Head of caudate nucleus (tissue), 42 donors: Measurements from ENCODE around the gene RCBTB2.
A peak's percentile ranks its signal among the peaks of the same experiment; 100 is the strongest.
"Not testable (repeated sequence)": the region's sequence is repeated elsewhere in the genome, so short reads cannot be mapped to it uniquely, and the experiment has no call there.

Experiments
- DNase-seq, 42 donors: peaks; one replicate each; pipeline versions ENCODE4 v3.0.0 to v3.0.0-alpha.2; 2020 to 2021; ENCODE audit warnings: mixed read lengths in 7 of 42
- intact Hi-C: fragments of 100-400 bp; cut with DNase I; formaldehyde crosslinking; loops from one replicate; pipeline ENCODE4 v1.15.0; 2022

Gene RCBTB2

DNA sequence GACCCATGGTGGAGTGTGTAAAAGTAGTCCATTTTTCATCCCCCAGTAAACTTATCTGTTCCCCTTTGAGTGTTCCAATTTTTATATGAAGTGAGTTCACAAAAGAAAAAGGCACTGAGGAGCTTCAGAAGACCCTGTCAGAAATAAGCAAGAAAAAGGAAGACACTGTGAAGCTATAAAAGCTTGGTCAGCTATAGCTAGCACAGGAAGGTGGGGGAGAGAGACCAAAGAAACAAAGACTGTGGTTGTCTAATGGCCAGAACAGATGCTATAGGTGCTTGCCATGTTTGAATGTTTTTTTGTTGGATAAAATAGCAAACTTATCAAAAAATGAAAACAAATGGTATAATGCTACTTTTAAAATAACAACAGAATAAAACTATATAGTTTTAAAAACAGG is 46.5 kb downstream of the RCBTB2 start:
- no peak for DNase-seq
- intact Hi-C loops, result no loop called here

DNA sequence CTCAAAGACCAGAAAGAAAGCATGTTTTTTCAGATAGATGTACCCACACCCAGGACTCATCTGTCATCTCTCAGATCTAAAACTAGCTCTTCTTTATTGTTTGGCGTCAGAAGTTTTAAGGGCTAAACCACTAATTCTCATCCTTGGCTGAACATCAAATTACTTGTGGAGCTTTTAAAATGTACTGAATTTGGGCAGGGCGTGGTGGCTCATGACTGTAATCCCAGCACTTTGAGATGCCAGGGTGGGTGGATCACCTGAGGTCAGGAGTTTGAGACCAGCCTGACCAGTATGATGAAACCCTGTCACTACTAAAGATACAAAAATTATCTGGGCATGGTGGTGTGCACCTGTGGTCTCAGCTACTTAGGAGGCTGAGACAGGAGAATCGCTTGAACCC is 47.4 kb downstream of the RCBTB2 start:
- intact Hi-C loops, result no loop called here
- no peak for DNase-seq

DNA sequence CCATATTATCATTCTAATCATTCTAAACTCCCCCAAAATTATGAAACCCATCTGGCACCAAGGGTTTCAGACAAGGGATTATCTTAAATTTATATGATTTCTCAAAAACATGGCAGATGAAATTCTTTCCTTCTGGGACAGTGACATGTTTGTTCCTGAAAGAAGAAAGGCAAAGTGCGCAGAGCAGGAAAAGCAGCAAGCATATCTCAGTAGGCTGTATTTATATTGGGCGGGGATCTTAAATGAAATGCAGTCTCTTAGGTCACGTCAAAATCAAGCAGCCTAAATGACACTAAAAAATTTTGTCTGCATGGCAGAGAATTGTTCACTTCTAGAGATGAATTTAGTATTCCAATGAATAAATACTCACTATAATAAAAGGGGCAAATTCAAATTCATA is 49.3 kb downstream of the RCBTB2 start:
- no peak for DNase-seq
- intact Hi-C loops, result no loop called here

DNA sequence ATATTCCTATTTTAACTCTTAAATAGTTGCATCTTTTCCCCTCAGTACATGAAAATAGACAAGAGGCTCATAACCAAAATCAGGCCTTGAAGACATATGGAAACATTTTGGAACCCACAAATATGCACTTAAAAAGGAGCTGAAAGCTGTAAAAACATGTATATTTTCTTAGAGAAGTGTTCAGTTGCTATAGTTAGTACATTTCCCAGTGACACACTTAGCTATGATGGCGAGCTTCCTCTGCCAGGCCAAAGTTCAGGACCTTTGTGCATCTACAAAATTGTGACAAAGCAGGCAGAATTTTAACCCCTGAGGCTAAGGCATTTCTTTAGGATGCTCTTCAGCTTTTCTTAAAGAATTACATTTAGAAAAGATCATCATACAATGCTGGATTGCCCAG is 54.5 kb downstream of the RCBTB2 start:
- intact Hi-C loops, result no loop called here
- no peak for DNase-seq

DNA sequence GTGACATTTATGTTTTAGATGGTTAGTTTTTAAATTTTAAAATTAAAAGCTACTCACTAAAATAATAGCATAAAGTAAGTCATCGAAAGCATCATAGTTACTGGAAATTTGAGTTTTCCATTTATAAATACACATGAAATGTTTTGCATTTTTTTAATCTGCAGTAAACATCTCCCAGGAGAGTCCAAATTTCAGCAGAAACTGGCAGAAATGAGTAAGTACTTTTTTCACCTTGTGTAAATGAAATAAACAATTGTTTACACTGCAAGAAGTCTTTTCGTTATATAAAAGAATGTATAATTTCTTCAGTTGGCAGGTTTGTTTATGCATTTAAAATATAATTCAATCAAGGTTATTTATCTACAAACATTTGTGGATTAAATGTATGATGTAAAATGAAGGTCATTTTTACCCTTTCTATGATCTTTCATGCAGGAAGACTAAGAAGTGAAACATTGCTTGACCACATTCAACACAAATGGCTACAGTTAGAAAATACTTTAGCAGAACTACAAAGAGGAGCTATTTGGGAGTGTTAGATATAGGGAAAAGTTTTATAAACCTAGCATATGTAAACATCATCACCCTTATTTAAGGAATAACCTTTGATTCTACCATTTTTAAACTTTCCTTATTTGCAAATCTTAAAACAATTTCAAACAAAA is 55.6 kb downstream of the RCBTB2 start:
- intact Hi-C loops, result no loop called here
- no peak for DNase-seq

DNA sequence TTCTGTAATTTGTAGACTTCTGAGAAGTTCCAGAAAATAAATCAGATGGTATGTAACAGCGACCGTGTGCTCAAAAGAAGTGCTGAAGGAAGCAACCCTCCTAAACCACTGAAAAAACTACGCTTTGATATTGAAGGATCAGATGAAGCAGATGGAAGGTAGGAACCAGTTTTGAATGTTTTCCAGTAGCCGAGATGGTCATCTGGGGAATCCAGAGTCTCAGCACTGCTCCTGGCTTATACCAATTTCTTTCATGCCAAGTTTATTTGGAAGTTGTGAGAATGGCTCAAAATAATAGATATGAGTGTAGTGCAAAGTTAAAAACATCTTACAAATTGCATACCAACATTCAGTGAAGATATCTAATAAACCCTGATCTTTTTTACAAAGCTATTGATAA is 56.2 kb downstream of the RCBTB2 start:
- intact Hi-C loops, result no loop called here
- no peak for DNase-seq

DNA sequence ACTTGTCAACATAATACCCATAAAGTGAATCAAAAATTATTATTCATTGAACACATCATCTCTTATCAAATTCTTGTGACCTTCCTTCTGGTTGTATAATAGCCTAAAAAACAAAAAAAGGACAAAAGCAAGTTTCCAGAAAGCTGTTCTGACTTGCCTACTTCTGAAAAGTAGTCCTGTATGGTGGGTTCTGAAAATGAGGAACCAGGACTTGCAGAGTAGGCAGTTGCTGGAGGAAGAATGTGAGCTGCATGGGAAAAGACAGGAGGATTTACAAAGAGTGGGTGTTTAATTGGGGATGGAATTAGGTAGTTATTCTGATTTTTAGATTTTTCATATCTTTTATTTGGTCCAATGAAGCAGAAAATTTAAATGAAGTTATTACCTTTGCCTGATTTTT is 56.7 kb downstream of the RCBTB2 start:
- DNase-seq, result no peak
- intact Hi-C loops, result no loop called here

DNA sequence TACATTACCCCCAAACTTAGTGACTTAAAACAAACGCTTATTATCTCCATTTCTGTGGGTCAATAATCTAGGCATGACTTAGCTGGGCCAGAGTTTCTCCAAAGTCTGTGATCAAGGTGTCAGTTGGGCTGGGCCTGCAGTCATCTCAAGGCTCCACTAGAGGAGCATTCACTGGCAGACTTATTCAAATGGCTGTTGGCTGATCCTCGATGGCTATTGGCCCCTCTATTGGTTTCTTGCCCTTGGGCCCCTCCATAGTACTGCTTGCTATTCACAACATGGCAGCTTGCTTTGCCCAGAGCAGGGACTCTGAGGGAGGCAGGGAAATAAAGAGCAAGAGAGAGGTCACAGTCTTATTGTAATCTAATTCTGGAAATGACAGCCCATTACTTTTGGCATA is 57.6 kb downstream of the RCBTB2 start:
- intact Hi-C loops, result no loop called here

DNA sequence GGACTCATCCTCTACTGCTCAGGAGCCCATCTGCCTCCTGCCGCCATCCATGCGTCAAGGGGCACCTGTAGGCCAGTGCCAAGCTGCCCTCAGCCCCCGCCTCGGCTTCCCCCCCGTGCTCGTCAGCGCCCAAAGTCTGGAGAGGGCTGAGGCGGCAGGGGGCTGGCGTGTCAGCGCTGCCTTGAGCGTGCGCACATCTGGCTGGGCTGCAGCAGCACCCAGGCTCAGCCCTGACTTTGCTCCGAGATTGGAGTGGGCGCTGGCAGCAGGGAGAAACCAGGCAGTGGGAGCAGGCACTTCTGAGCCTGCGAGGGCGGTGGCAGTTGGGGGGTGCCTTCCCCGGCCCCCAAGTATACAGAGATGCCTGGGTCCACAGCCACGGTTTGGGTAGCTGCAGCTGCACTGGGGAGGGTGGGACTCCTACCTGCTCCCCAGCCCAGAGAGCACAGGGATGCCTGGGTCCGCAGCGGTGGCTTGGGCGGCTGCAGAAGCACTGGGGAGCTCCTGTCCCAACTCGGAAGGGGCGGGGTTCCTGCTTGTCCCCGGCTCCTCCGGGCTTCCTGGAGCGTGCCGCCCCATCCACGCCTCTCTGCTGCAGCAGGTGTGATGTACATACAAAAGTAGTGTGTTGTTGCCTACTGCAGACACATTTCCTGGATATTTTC is 75.2 kb downstream of the RCBTB2 start:
- intact Hi-C loops, result no loop called here
- peak in 6 of 42 donors; percentile 0 to 39 (median 14) for DNase-seq

More for the DNA sequence above, 57.6 kb downstream of the RCBTB2 start:
- DNase-seq, result no peak

DNA sequence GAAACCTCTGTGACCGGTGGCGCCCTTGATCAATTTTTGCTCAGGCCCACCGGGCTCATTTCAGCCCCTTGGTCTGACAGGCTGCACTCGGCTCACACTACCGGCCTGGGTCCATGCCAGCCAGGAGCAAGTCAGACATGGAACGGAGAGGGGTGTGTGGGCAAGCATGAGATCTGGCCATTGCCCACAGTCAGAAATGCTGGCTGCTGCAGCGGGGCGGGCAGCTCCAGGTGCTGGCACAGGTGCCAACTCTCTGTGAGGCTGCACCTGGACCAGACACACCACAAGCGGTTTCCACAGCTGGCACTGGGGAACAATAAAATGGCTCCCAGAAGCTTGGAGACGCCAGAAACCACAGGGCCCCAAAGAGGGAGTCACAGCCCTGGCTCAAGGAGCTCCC is 76.3 kb downstream of the RCBTB2 start:
- intact Hi-C loops, result no loop called here
- DNase-seq, result peak in 1 of 42 donors; percentile 1

DNA sequence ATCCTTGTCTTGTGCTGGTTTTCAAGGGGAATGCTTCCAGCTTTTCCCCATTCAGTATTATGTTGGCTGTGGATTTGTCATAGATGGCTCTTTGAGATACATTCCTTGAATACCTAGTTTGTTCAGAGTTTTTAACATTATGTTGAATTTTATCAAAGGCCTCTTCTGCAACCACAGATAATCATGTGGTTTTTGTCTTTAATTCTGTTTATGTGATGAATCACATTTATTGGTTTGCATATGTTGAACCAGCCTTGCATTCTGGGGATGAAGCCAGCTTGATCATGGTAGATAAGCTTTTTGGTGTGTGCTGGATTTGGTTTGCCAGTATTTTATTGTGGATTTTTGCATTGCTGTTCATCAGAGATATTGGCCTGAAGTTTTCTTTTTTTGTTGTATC is 81.7 kb downstream of the RCBTB2 start:
- DNase-seq, intact Hi-C loops: not testable (repeated sequence)

DNA sequence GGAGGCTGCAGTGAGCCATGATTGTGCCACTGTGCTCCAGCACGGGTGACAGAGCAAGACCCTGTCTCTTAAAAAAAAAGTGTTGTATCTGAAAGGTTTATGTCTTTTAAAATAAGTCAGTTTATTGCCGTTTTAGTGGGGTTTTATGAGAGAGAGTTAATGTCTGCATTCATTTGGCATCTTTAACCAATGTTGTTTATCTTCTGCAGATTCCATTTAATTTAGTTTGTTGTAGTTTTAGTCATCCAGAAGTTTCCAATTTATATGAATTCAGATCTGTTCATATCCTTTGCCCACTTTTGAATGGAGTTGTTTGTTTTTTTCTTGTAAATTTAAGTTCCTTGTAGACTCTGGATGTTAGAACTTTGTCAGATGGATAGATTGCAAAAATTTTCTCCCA is 83.2 kb downstream of the RCBTB2 start:
- DNase-seq, result no peak
- intact Hi-C loops, result no loop called here

DNA sequence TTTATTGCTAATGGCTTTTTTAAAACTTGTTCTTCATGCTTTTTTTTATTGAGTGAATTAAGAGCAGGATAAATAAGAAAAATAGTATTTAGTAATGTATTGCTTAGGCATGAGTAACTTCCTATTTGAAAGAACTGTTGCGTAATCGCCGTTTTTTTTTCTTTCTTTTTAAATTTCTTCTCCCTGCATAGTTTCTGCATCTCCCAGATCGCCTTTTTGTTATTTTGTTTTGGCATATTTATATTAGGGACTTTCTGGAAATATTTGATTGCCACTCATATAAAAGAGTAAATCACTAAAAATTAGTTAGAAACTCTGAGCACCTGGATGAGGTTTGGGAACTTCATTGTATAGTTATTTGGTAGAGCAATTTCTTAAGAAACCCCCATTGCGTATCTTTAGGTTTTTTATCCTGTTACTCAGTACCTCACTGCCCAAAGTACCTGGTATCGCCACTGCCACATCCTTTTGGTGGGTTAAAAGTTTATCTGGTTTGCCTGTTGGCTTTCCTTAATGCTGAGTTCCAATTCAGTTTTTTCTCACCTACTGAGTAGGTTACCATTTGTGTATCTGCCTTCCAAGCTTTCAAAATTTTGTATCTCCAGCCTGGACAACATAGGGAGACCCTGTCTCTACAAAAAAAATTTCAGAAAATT is 83.8 kb downstream of the RCBTB2 start:
- DNase-seq, result no peak
- intact Hi-C loops, result no loop called here

DNA sequence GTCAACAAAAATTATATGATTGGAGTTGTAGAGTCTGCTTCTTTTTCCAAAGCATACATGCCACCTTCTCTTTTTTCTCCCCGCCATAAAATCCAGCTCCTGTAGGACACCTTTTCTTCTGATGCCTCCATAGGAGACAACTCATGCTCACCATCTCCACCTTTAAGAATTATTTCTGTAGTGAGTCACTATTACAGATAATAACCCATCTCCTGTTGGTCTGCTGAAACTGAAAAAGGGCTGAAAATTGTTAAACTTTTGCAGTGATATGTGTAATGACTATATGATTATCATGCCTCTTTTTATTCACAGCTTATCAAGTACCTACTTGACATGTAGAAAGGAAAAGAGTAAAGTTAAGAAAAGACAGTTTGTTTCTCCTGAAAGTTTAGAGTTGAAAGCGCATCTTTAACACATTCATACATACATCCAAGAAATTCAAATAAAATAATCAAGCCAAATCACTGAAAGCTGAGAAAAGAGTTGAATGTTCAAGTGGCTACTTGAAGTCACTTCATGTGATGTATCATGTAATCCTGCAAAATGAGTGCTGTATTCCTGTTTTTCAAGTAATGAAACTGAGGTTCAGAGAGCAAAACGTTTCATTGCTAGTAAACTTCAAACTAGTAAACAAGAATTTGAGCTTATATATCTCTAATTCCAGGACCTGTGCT is 84.5 kb downstream of the RCBTB2 start:
- intact Hi-C loops, result no loop called here
- DNase-seq, result no peak

DNA sequence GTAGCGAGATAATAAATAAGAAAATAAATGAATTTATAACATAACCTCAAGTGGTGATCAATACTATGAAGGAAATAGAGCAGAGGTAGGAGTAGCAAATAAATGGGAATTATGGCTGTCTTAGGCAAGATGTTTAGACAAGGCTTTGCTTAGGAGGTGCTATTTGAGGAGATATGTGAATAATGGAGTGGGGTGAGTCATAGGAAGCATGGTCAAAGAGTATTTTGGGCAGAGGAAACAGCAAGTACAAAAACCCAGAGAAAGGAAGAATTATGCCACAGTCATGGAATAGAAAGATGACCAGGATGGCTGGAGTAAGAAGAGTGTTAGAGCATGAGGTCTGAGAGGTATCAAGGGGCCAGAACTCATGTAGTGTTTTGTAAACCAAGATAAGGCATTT is 86.4 kb downstream of the RCBTB2 start:
- intact Hi-C loops, result no loop called here
- no peak for DNase-seq

DNA sequence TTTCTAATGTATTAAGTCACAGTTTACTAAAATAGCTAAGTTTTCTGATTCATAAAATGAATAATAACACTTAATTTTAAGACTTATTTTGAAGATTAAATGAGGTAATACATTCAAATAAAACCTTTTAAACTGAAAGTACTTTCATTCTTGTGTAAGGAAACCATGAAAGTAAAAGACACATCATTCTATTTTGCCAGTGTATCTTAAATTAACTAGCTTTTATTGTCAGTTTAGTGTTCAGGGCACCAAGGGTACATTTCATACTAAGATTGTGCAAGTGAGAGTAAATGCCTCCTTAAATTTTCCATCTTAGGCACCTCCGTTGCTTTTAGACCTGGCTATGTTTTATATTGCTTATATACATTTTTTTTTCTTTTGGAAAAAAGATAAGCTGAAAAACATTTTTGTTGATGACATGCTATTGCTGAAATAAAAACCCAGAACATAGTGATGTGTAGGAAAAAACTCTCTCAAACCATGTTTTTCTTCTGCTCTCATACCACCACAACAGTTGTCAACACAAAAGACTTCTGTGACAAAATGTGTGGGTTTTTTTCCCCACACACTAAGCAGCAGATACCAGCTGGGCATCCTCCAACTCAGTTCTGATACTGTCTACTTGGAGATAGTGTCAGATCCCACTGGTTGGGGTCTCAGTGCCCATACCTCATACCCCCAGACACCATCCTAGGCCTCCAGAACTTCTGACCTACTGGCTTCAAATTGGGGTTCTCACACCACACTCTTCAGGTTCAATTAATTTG is 89.3 kb downstream of the RCBTB2 start:
- intact Hi-C loops, result no loop called here
- DNase-seq, result no peak
